ENCODE data around the gene PERM1. TPM values are rescaled to one million over a fixed set of nuclear protein-coding genes. Genes with fewer than 3 reads are reported as not detected.

Gene PERM1
- total RNA-seq, 1 experiment from 2014 or later: 0.39 TPM

DNA sequence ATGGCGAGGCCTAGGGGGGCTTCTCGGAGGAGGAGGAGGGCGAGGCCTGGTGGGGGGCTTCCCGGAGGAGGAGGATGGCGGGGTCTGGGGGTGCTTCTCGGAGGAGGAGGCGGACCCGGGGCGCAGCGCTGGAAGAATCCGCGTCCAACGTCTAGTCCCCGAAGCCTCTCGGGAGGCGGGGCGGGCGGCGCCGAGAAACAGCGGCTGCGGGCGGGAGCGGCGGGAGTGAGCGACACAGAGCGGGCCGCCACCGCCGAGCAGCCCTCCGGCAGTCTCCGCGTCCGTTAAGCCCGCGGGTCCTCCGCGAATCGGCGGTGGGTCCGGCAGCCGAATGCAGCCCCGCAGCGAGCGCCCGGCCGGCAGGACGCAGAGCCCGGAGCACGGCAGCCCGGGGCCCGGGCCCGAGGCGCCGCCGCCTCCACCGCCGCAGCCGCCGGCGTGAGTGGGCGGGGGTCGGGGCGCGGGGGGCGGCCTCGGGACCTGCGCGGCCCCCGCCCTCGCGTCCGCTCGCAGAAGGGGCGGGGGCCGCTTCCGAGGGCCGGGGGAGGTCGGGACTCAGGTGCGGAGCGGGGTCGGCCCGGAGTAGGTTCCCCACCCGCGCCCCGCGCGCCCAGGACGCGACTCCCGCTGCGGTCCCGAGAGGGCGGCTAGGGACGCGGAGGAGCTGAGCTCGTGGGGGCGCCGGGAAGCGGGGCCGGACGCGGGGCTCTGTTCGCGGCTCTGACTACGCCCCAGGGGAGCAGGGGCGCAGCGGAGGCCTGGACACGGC lies 21.3 kb downstream of the PERM1 start, which contains the start of gene KLHL17:
Gene KLHL17, plus strand, starts transcription at position 222 of the 769 bp plus-strand sequence. Its CDS starts 110 bp downstream, at position 332.
- Histone ChIP-seq H4K20me1 (ENCODE audit: insufficient read depth) (no peaks in the 10 kb centered on the region; the same call in 1 of the 2 replicates), H3K4me3 (replicated peaks in 1 of 2; ENCODE audit: low read depth in 1 of 2, low read length in 2 of 2) (peak within 1 kb of the TSS; percentile 68 to 93), H3K27me3 (ENCODE audit: insufficient read depth, low read length) (no peaks in the 10 kb centered on the region), H3K27ac (ENCODE audit: low read depth, low read length) (peak within 1 kb of the TSS; percentile 99), H3K79me2 (ENCODE audit: insufficient read depth, low read length) (peaks cover 61% of the 10 kb centered on the region), H3K9me2 (ENCODE audit: insufficient read depth) (no peaks in the 10 kb centered on the region), H2AFZ (ENCODE audit: low read depth, low read length, poor library complexity, severe bottlenecking) (no peak within 1 kb of the TSS), H3K4me1 (ENCODE audit: control insufficient read depth in 1 of 2, insufficient read depth in 2 of 2, low read length in 2 of 2) (peaks cover 15 to 24% of the 10 kb centered on the region in 2 experiments), H3K9me3 (ENCODE audit: control insufficient read depth in 1 of 2, insufficient read depth in 1 of 2, low read depth in 1 of 2, low read length in 2 of 2) (no peaks in the 10 kb centered on the region), H3K4me2 (ENCODE audit: low read length) (peak within 1 kb of the TSS; percentile 85), H3K36me3 (ENCODE audit: control insufficient read depth in 1 of 2, insufficient read depth in 2 of 2, low read length in 2 of 2) (peaks cover 22 to 33% of the 10 kb centered on the region in 2 experiments; a peak in 3 of 4 replicates), H3K9ac (ENCODE audit: low read length) (peak within 1 kb of the TSS; percentile 97)
- RAD21 ChIA-PET (ENCODE audit: low non-redundant PET in 1 of 2, low total read pairs in 2 of 2, uncharacterized antibody in 2 of 2, unreplicated experiment in 2 of 2): no interaction called here
- CTCF ChIA-PET: no interaction called here
- peak; percentile 70 for TF ChIP-seq POLR2AphosphoS5 (IDR thresholded peaks at IDR 0.05; ENCODE audit: low read depth, low read length)
- TF ChIP-seq SRF (IDR thresholded peaks at IDR 0.05; ENCODE audit: low read depth): no peak
- intact Hi-C loops (cut with micrococcal nuclease): loop anchor here (5.0 kb wide), 1 partner anchor 58 kb away; no protein-coding TSS in a partner anchor
- no peak for DNase-seq (ENCODE audit: low read depth, low spot score)
- BruUV-seq (replicated peaks): no TSS peak
- POLR2A ChIA-PET: no interaction called here
- peak; percentile 72 for ATAC-seq

DNA sequence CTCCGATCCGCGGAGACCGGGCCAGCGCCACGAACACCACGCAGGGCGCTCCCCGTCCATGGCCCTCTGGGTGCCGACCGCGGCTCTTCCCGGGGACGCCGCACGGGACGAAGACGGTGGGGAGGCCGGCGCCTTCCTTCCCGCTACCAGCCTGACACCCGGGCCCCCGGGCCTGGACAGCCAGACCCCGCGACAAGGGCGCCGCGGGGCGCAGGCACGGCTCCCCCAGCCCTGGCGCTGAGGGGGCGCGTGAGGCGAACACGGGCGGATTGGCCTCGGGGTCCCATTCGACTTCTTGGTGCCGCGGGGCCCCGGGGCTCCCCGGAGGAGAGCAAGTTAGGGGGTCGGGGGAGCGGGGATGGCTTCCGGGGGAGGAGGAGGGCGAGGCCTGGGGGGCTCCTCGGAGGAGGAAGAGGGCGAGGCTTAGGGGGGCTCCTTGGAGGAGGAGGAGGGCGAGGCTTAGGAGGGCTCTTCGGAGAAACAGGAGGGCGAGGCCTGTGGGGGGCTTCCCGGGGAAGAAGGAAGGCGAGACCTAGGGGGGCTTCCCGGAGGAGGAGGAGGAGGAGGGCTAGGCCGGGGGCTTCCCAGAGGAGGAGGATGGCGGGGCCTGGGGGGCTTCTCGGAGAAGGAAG lies 22.0 kb downstream of the PERM1 start:
- no peaks in the 10 kb centered on the region for H3K9me3 ChIP-seq (ENCODE audit: control insufficient read depth in 1 of 2, insufficient read depth in 1 of 2, low read depth in 1 of 2, low read length in 2 of 2)
- ChIA-PET CTCF (interaction anchor here (1.1 kb wide), 1 partner anchor 55 kb away, joined by 3 read pairs; no protein-coding TSS in a partner anchor), POLR2A (interaction anchor here (1.2 kb wide), 1 partner anchor 18 kb away, joined by 3 read pairs; no protein-coding TSS in a partner anchor), RAD21 (ENCODE audit: low non-redundant PET in 1 of 2, low total read pairs in 2 of 2, uncharacterized antibody in 2 of 2, unreplicated experiment in 2 of 2) (no interaction called here)
- TF ChIP-seq ZFX (IDR thresholded peaks at IDR 0.05) (peak; percentile 38; the same call in 1 of the 2 replicates), CEBPB (IDR thresholded peaks at IDR 0.05; ENCODE audit: low read depth) (no peak), POLR2A (IDR thresholded peaks at IDR 0.05; ENCODE audit: borderline replicate concordance, extremely low read depth, insufficient read depth, insufficient read length) (no peak), EGR1 (IDR thresholded peaks at IDR 0.05; ENCODE audit: low read depth) (no peak), FOSL1 (IDR thresholded peaks at IDR 0.05; ENCODE audit: low read depth) (no peak), SRF (IDR thresholded peaks at IDR 0.05; ENCODE audit: low read depth) (no peak)
- TF ChIP-seq, protein P1, sequence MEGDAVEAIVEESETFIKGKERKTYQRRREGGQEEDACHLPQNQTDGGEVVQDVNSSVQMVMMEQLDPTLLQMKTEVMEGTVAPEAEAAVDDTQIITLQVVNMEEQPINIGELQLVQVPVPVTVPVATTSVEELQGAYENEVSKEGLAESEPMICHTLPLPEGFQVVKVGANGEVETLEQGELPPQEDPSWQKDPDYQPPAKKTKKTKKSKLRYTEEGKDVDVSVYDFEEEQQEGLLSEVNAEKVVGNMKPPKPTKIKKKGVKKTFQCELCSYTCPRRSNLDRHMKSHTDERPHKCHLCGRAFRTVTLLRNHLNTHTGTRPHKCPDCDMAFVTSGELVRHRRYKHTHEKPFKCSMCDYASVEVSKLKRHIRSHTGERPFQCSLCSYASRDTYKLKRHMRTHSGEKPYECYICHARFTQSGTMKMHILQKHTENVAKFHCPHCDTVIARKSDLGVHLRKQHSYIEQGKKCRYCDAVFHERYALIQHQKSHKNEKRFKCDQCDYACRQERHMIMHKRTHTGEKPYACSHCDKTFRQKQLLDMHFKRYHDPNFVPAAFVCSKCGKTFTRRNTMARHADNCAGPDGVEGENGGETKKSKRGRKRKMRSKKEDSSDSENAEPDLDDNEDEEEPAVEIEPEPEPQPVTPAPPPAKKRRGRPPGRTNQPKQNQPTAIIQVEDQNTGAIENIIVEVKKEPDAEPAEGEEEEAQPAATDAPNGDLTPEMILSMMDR (IDR thresholded peaks at IDR 0.05 in 2 of 3, conservative IDR thresholded peaks at IDR 0.05 in 1 of 3; ENCODE audit: borderline replicate concordance in 1 of 3, insufficient read depth in 1 of 3, low read depth in 2 of 3, low read length in 2 of 3): no peak
- TF ChIP-seq, protein P2, sequence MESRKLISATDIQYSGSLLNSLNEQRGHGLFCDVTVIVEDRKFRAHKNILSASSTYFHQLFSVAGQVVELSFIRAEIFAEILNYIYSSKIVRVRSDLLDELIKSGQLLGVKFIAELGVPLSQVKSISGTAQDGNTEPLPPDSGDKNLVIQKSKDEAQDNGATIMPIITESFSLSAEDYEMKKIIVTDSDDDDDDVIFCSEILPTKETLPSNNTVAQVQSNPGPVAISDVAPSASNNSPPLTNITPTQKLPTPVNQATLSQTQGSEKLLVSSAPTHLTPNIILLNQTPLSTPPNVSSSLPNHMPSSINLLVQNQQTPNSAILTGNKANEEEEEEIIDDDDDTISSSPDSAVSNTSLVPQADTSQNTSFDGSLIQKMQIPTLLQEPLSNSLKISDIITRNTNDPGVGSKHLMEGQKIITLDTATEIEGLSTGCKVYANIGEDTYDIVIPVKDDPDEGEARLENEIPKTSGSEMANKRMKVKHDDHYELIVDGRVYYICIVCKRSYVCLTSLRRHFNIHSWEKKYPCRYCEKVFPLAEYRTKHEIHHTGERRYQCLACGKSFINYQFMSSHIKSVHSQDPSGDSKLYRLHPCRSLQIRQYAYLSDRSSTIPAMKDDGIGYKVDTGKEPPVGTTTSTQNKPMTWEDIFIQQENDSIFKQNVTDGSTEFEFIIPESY (IDR thresholded peaks at IDR 0.05; ENCODE audit: extremely low read depth, insufficient replicate concordance, low read length): no peak
- H3K4me3 ChIP-seq (replicated peaks in 1 of 2; ENCODE audit: low read depth in 1 of 2, low read length in 2 of 2): peak overlapping the region; percentile 68 to 93
- ATAC-seq (peak; percentile 43), DNase-seq (ENCODE audit: low read depth, low spot score) (no peak)
- H3K27ac ChIP-seq (ENCODE audit: low read depth, low read length): peak overlapping the region; percentile 99
- H3K36me3 ChIP-seq (ENCODE audit: control insufficient read depth in 1 of 2, insufficient read depth in 2 of 2, low read length in 2 of 2): peaks cover 26 to 35% of the 10 kb centered on the region in 2 experiments; a peak in 3 of 4 replicates
- peaks cover 68% of the 10 kb centered on the region for H3K79me2 ChIP-seq (ENCODE audit: insufficient read depth, low read length)
- H2AFZ ChIP-seq (ENCODE audit: low read depth, low read length, poor library complexity, severe bottlenecking): no peak overlapping the region
- H4K20me1 ChIP-seq (ENCODE audit: insufficient read depth): no peaks in the 10 kb centered on the region; the same call in 1 of the 2 replicates
- BruUV-seq (replicated peaks): no TSS peak
- peaks cover 10 to 19% of the 10 kb centered on the region in 2 experiments for H3K4me1 ChIP-seq (ENCODE audit: control insufficient read depth in 1 of 2, insufficient read depth in 2 of 2, low read length in 2 of 2)
- intact Hi-C loops (cut with micrococcal nuclease): loop anchor here (5.0 kb wide), 1 partner anchor 58 kb away; no protein-coding TSS in a partner anchor
- peak overlapping the region; percentile 85 for H3K4me2 ChIP-seq (ENCODE audit: low read length)
- H3K9ac ChIP-seq (ENCODE audit: low read length): peak overlapping the region; percentile 97
- no peaks in the 10 kb centered on the region for H3K9me2 ChIP-seq (ENCODE audit: insufficient read depth)
- no peaks in the 10 kb centered on the region for H3K27me3 ChIP-seq (ENCODE audit: insufficient read depth, low read length)

Measured in HCT116 (cell line).